T47D (cell line): ENCODE data around the gene LINGO3.

Experiments used
- DNase-seq, 2 experiments: peaks; one replicate each; pipeline versions ENCODE4 v3.0.0 to v3.0.0-alpha.2; 2011 to 2012; ENCODE audit warnings: low read depth in 1 of 2, low spot score in 1 of 2
- JUND ChIP-seq: IDR thresholded peaks from 2 replicates; pipeline ENCODE4 v1.6.1; 2012; ENCODE audit warnings: low read depth
- in situ Hi-C: cut with HindIII; loops from 2 replicates; pipeline ENCODE4 v1.10.0; 2016; ENCODE audit warnings: low sequenced_read_pairs, low pct_unique_long_range_greater_than_20kb

Gene LINGO3

GRCh38 chr19:2266183-2266993 lies 41.6 kb downstream of the LINGO3 start:
- in situ Hi-C loops: no loop called here
- no peak for TF ChIP-seq JUND
- peak in 1 of 2 experiments; percentile 69 for DNase-seq

GRCh38 chr19:2261438-2262172 lies 46.3 kb downstream of the LINGO3 start:
- no peak for TF ChIP-seq JUND
- in situ Hi-C loops: no loop called here
- no peak for DNase-seq

GRCh38 chr19:2260341-2260805 lies 47.6 kb downstream of the LINGO3 start:
- TF ChIP-seq JUND: no peak
- DNase-seq: no peak
- in situ Hi-C loops: no loop called here

- in situ Hi-C loops: no loop called here
- no peak for TF ChIP-seq JUND
- no peak for DNase-seq
Measured at GRCh38 chr19:2259336-2259735, 48.6 kb downstream of the LINGO3 start.
